Measurements from ENCODE around the gene NACC1.
"Not testable (repeated sequence)": the region's sequence is repeated elsewhere in the genome, so short reads cannot be mapped to it uniquely, and the experiment has no call there.

The NACC1 gene

GRCh38 chr19:13138171-13138915 lies 20.3 kb downstream of the NACC1 start:
- in situ Hi-C loops (cut with HindIII; ENCODE audit: low sequenced_read_pairs) = no loop called here

GRCh38 chr19:13138916-13139198 lies 20.8 kb downstream of the NACC1 start:
- in situ Hi-C loops (cut with HindIII; ENCODE audit: low sequenced_read_pairs) = no loop called here

GRCh38 chr19:13139633-13140311 lies 21.7 kb downstream of the NACC1 start:
- in situ Hi-C loops (cut with HindIII; ENCODE audit: low sequenced_read_pairs) = no loop called here

GRCh38 chr19:13146763-13147563 lies 28.9 kb downstream of the NACC1 start:
- in situ Hi-C loops (cut with HindIII; ENCODE audit: low sequenced_read_pairs) = no loop called here

- in situ Hi-C loops (cut with HindIII; ENCODE audit: low sequenced_read_pairs) = not testable (repeated sequence)
These were observed 31.1 kb downstream of the NACC1 start for GRCh38 chr19:13149173-13149627.

- in situ Hi-C loops (cut with HindIII; ENCODE audit: low sequenced_read_pairs) = loop anchor here (5.0 kb wide), 1 partner anchor 87 kb away; no protein-coding TSS in a partner anchor
These were observed 31.6 kb downstream of the NACC1 start for GRCh38 chr19:13149628-13150186.

- in situ Hi-C loops (cut with HindIII; ENCODE audit: low sequenced_read_pairs) = loop anchor here (5.0 kb wide), 1 partner anchor 88 kb away; no protein-coding TSS in a partner anchor
These were observed 32.3 kb downstream of the NACC1 start, which contains the start of the genes IER2 and STX10 for GRCh38 chr19:13150187-13150930. IER2 (plus strand) TSS chr19:13150411; CDS start chr19:13153187, 2,776 bp downstream. STX10 (minus strand) TSS chr19:13150375; CDS start chr19:13150173, 202 bp downstream.

GRCh38 chr19:13150931-13151604 lies 33.0 kb downstream of the NACC1 start:
- in situ Hi-C loops (cut with HindIII; ENCODE audit: low sequenced_read_pairs) = loop anchor here (5.0 kb wide), 1 partner anchor 89 kb away; no protein-coding TSS in a partner anchor

- in situ Hi-C loops (cut with HindIII; ENCODE audit: low sequenced_read_pairs) = loop anchor here (5.0 kb wide), 1 partner anchor 89 kb away; no protein-coding TSS in a partner anchor
These were observed 33.7 kb downstream of the NACC1 start for GRCh38 chr19:13151605-13152355.

- in situ Hi-C loops (cut with HindIII; ENCODE audit: low sequenced_read_pairs) = loop anchor here (5.0 kb wide), 1 partner anchor 90 kb away; no protein-coding TSS in a partner anchor
These were observed 34.4 kb downstream of the NACC1 start for GRCh38 chr19:13152356-13152973.

- in situ Hi-C loops (cut with HindIII; ENCODE audit: low sequenced_read_pairs) = loop anchor here (5.0 kb wide), 1 partner anchor 91 kb away; no protein-coding TSS in a partner anchor
These were observed 35.0 kb downstream of the NACC1 start for GRCh38 chr19:13152974-13153568.

GRCh38 chr19:13153569-13154240 lies 35.6 kb downstream of the NACC1 start:
- in situ Hi-C loops (cut with HindIII; ENCODE audit: low sequenced_read_pairs) = loop anchor here (5.0 kb wide), 1 partner anchor 91 kb away; no protein-coding TSS in a partner anchor

- in situ Hi-C loops (cut with HindIII; ENCODE audit: low sequenced_read_pairs) = loop anchor here (5.0 kb wide), 1 partner anchor 92 kb away; no protein-coding TSS in a partner anchor
These were observed 36.2 kb downstream of the NACC1 start for GRCh38 chr19:13154241-13154778.

- in situ Hi-C loops (cut with HindIII; ENCODE audit: low sequenced_read_pairs) = loop anchor here (5.0 kb wide), 1 partner anchor 93 kb away; no protein-coding TSS in a partner anchor
These were observed 36.9 kb downstream of the NACC1 start for GRCh38 chr19:13154911-13155471.

- in situ Hi-C loops (cut with HindIII; ENCODE audit: low sequenced_read_pairs) = no loop called here
These were observed 37.7 kb downstream of the NACC1 start for GRCh38 chr19:13155472-13156359.
